Progenitor cell of endocrine pancreas (in vitro differentiated cells): ENCODE data around the gene PARD3. TPM values are rescaled to one million over a fixed set of nuclear protein-coding genes. Genes with fewer than 3 reads are reported as not detected.

ENCODE experiments used
- DNase-seq: peaks from one replicate; pipeline ENCODE4 v3.0.0; 2021; ENCODE audit warnings: low spot score; ENCODE audit not compliant: unreplicated experiment
- H3K27ac Mint-ChIP-seq: 2 replicates; pipeline ENCODE4 v1.8.0; 2021; ENCODE audit warnings: mild to moderate bottlenecking, moderate library complexity, mixed read lengths
- H3K27me3 Mint-ChIP-seq: 2 replicates; pipeline ENCODE4 v1.8.0; 2021; ENCODE audit warnings: mixed read lengths
- H3K36me3 Mint-ChIP-seq: 2 replicates; pipeline ENCODE4 v1.8.0; 2022; ENCODE audit warnings: mixed read lengths; ENCODE audit not compliant: insufficient read depth
- H3K4me1 Mint-ChIP-seq: 2 replicates; pipeline ENCODE4 v1.8.0; 2021; ENCODE audit warnings: low read depth, mixed read lengths
- H3K4me3 Mint-ChIP-seq: 2 replicates; pipeline ENCODE4 v1.8.0; 2021; ENCODE audit warnings: low read depth, mild to moderate bottlenecking, moderate library complexity, mixed read lengths
- H3K9me3 Mint-ChIP-seq: 2 replicates; pipeline ENCODE4 v1.8.0; 2021; ENCODE audit warnings: low read depth, mixed read lengths
- CTCF ChIP-seq: fragments of 200-600 bp; sonication (generic); IDR thresholded peaks from one replicate; pipeline ENCODE4 v1.5.0; 2021; ENCODE audit warnings: antibody characterized with exemption, mild to moderate bottlenecking; ENCODE audit not compliant: unreplicated experiment
- total RNA-seq: library from RNA; stranded (reverse); gene quantifications from 2 replicates; pipeline ENCODE4 v1.2.1, GENCODE V29; 2021

Gene PARD3
- total RNA-seq, 1 donor from 2014 or later: 85.3 TPM

- no peak for TF ChIP-seq CTCF
- Mint-ChIP-seq H3K4me1 (peaks cover 5% of the 10 kb centered on the region), H3K27me3 (no peaks in the 10 kb centered on the region), H3K36me3 (peaks cover 4% of the 10 kb centered on the region), H3K9me3 (peaks cover 4% of the 10 kb centered on the region), H3K27ac (no peak overlapping the region), H3K4me3 (no peak overlapping the region)
- no peak for DNase-seq
Measured at GRCh38 chr10:34609287-34609940, 205.7 kb downstream of the PARD3 start.

- TF ChIP-seq CTCF: no peak
- Mint-ChIP-seq H3K27ac (no peak overlapping the region), H3K36me3 (peaks cover 4% of the 10 kb centered on the region)
Measured at GRCh38 chr10:34607894-34608293, 207.2 kb downstream of the PARD3 start.

GRCh38 chr10:34606890-34607289 lies 208.2 kb downstream of the PARD3 start:
- DNase-seq: no peak
- TF ChIP-seq CTCF: no peak
- Mint-ChIP-seq H3K9me3 (peaks cover 4% of the 10 kb centered on the region), H3K27me3 (no peaks in the 10 kb centered on the region), H3K36me3 (peaks cover 4% of the 10 kb centered on the region), H3K27ac (no peak overlapping the region), H3K4me3 (no peak overlapping the region), H3K4me1 (peaks cover 7% of the 10 kb centered on the region)

More at GRCh38 chr10:34607894-34608293, 207.2 kb downstream of the PARD3 start:
- peaks cover 4% of the 10 kb centered on the region for H3K9me3 Mint-ChIP-seq
- DNase-seq: no peak
- no peaks in the 10 kb centered on the region for H3K27me3 Mint-ChIP-seq
- peaks cover 3% of the 10 kb centered on the region for H3K4me1 Mint-ChIP-seq
- no peak overlapping the region for H3K4me3 Mint-ChIP-seq

GRCh38 chr10:34602478-34602877 lies 212.6 kb downstream of the PARD3 start:
- H3K4me1 Mint-ChIP-seq: peaks cover 9% of the 10 kb centered on the region
- no peak for TF ChIP-seq CTCF
- H3K36me3 Mint-ChIP-seq: no peaks in the 10 kb centered on the region
- no peak overlapping the region for H3K27ac Mint-ChIP-seq
- no peaks in the 10 kb centered on the region for H3K9me3 Mint-ChIP-seq
- H3K4me3 Mint-ChIP-seq: no peak overlapping the region
- no peak for DNase-seq
- H3K27me3 Mint-ChIP-seq: no peaks in the 10 kb centered on the region

GRCh38 chr10:34601691-34602090 lies 213.4 kb downstream of the PARD3 start:
- DNase-seq: no peak
- Mint-ChIP-seq H3K27ac (no peak overlapping the region), H3K4me3 (no peak overlapping the region), H3K4me1 (peaks cover 9% of the 10 kb centered on the region), H3K27me3 (no peaks in the 10 kb centered on the region), H3K9me3 (no peaks in the 10 kb centered on the region), H3K36me3 (no peaks in the 10 kb centered on the region)
- no peak for TF ChIP-seq CTCF
